Uterus (tissue), 2 donors: Measurements from ENCODE around the gene PTGES2.

Source experiments
- POLR2A ChIP-seq, 2 donors: fragments of 450-650 bp; IDR thresholded peaks; one replicate each; pipeline ENCODE4 v1.6.1; 2016; ENCODE audit warnings: antibody characterized with exemption in 2 of 2, mild to moderate bottlenecking in 1 of 2, moderate library complexity in 1 of 2
- TF ChIP-seq, protein P1 (sequence below), 4 experiments: fragments of 200-600 bp in 2 of 4; fragments of 450-650 bp in 2 of 4; sonication (generic) in 2 of 4; IDR thresholded peaks; one replicate each; pipeline ENCODE4 v1.5.1; 2016 to 2019; ENCODE audit warnings: antibody characterized with exemption in 4 of 4, mild to moderate bottlenecking in 2 of 4, moderate library complexity in 1 of 4

DNA sequence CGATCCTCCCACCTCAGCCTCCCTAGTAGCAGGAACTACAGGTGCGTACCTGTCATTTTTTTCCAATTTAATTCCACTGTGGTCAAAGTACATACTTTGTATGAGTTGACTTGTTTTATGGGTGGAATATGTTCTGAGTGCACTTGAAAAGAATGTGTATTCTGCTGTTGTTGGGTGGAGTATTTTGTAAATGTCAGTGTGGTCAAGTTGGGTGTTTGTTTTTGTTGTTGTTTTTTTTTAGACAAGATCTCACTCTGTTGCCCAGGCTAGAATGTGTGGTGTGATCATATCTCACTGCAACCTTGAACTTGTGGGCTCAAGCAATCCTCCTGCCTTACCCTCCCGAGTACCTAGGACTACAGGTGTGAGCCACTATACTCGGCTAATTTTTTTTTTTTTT is 41.6 kb downstream of the PTGES2 start:
- TF ChIP-seq, protein P1, sequence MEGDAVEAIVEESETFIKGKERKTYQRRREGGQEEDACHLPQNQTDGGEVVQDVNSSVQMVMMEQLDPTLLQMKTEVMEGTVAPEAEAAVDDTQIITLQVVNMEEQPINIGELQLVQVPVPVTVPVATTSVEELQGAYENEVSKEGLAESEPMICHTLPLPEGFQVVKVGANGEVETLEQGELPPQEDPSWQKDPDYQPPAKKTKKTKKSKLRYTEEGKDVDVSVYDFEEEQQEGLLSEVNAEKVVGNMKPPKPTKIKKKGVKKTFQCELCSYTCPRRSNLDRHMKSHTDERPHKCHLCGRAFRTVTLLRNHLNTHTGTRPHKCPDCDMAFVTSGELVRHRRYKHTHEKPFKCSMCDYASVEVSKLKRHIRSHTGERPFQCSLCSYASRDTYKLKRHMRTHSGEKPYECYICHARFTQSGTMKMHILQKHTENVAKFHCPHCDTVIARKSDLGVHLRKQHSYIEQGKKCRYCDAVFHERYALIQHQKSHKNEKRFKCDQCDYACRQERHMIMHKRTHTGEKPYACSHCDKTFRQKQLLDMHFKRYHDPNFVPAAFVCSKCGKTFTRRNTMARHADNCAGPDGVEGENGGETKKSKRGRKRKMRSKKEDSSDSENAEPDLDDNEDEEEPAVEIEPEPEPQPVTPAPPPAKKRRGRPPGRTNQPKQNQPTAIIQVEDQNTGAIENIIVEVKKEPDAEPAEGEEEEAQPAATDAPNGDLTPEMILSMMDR (IDR thresholded peaks at IDR 0.05): no peak
- TF ChIP-seq POLR2A (IDR thresholded peaks at IDR 0.05): no peak
